GM21576 (cell line): Measurements from ENCODE around the gene LRRC58.

Experiments used
- ATAC-seq: cut with Tn5 transposase; IDR thresholded peaks from one replicate; pipeline ENCODE4 v1.9.1; 2021; ENCODE audit warnings: mild to moderate bottlenecking, moderate library complexity; ENCODE audit not compliant: unreplicated experiment

LRRC58 gene

GRCh38 chr3:120281261-120281660 lies 67.9 kb downstream of the LRRC58 start:
- ATAC-seq, result no peak

GRCh38 chr3:120280566-120280965 lies 68.6 kb downstream of the LRRC58 start:
- ATAC-seq, result no peak

- ATAC-seq, result no peak
These were observed 69.1 kb downstream of the LRRC58 start for GRCh38 chr3:120280026-120280425.

- no peak for ATAC-seq
These were observed 72.4 kb downstream of the LRRC58 start for GRCh38 chr3:120276767-120277166.

- no peak for ATAC-seq
These were observed 73.5 kb downstream of the LRRC58 start for GRCh38 chr3:120275618-120276017.

GRCh38 chr3:120274739-120275167 lies 74.4 kb downstream of the LRRC58 start:
- ATAC-seq, result no peak
